ENCODE data around the gene CIZ1. TPM values are rescaled to one million over a fixed set of nuclear protein-coding genes. Genes with fewer than 3 reads are reported as not detected.

The CIZ1 gene
- total RNA-seq, 1 experiment from 2014 or later, result 104 TPM

GRCh38 chr9:128153947-128154695, 37.3 kb downstream of the CIZ1 start:
- Histone ChIP-seq H2BK15ac (ENCODE audit: low read depth, low read length) (no peak overlapping the region), H2BK5ac (ENCODE audit: insufficient read length, low read length) (no peak overlapping the region), H3K79me2 (ENCODE audit: insufficient read depth, low read length) (no peaks in the 10 kb centered on the region), H3K27me3 (ENCODE audit: insufficient read depth, low read length) (no peaks in the 10 kb centered on the region), H2AK5ac (ENCODE audit: insufficient read length, low read length) (no peak overlapping the region), H3K18ac (ENCODE audit: insufficient read length, low read depth, low read length) (no peak overlapping the region), H3K14ac (ENCODE audit: insufficient read depth, low read length) (no peak overlapping the region), H3K4me1 (ENCODE audit: insufficient read depth, low read length) (no peaks in the 10 kb centered on the region), H3K23me2 (ENCODE audit: insufficient read length, low read depth, low read length, poor library complexity, severe bottlenecking) (no peaks in the 10 kb centered on the region), H4K20me1 (ENCODE audit: control insufficient read depth, insufficient read depth, insufficient read length) (no peaks in the 10 kb centered on the region), H3T11ph (ENCODE audit: low read length) (no peak overlapping the region), H3K9ac (ENCODE audit: extremely low read depth, insufficient read length, low read length) (no peak overlapping the region), H4K8ac (replicated peaks; ENCODE audit: insufficient read length, low read depth, low read length) (no peak overlapping the region), H2BK120ac (ENCODE audit: low read depth, low read length, poor library complexity, severe bottlenecking) (no peak overlapping the region), H3K27ac (ENCODE audit: insufficient read length, low read depth, low read length) (no peak overlapping the region), H2AFZ (ENCODE audit: low read length) (no peak overlapping the region), H3K9me3 (ENCODE audit: control insufficient read depth, low read depth, low read length) (no peaks in the 10 kb centered on the region), H4K91ac (ENCODE audit: insufficient read length, low read depth, low read length) (no peak overlapping the region), H3K23ac (ENCODE audit: insufficient read length, low read depth, low read length) (no peak overlapping the region), H3K4ac (ENCODE audit: low read depth, low read length) (no peak overlapping the region), H3K4me2 (ENCODE audit: insufficient read depth, insufficient read length, low read length) (no peak overlapping the region), H3K56ac (ENCODE audit: insufficient read length, low read depth, low read length) (no peak overlapping the region), H4K5ac (ENCODE audit: insufficient read length, low read depth, low read length) (no peak overlapping the region), H3K79me1 (ENCODE audit: insufficient read depth, low read depth, low read length, poor library complexity, severe bottlenecking) (no peaks in the 10 kb centered on the region), H2BK12ac (ENCODE audit: insufficient read length, low read depth, low read length) (no peak overlapping the region), H2BK20ac (ENCODE audit: low read depth, low read length, poor library complexity, severe bottlenecking) (no peak overlapping the region)
- WGBS (ENCODE audit: extremely low coverage, insufficient read length, low lambda C conversion rate), result no CpG with 5 or more reads among the region's 13 CpGs
- DNase-seq, result no peak
- Mint-ChIP-seq H3K27ac (no peak overlapping the region), H3K4me1 (peaks cover 5 to 14% of the 10 kb centered on the region in 2 experiments), H3K9me3 (no peaks in the 10 kb centered on the region), H3K27me3 (ENCODE audit: low read depth) (peaks cover 10% of the 10 kb centered on the region), H3K4me3 (no peak overlapping the region), H3K36me3 (ENCODE audit: insufficient read depth in 1 of 3, low read depth in 3 of 3) (no peaks in the 10 kb centered on the region)
- no peak for TF ChIP-seq CTCF (conservative IDR thresholded peaks at IDR 0.05)

Data from H9 (cell line).